Lower lobe of right lung (tissue), 2 donors: ENCODE data around the gene TBX4. TPM values are rescaled to one million over a fixed set of nuclear protein-coding genes. Genes with fewer than 3 reads are reported as not detected.

Experiments used
- ATAC-seq, 2 donors: fragments of 200-7000 bp; cut with Tn5 transposase; one replicate each; pipeline ENCODE4 v1.9.1; 2020 to 2022; ENCODE audit warnings: mild to moderate bottlenecking in 2 of 2, moderate library complexity in 2 of 2
- DNase-seq: peaks from one replicate; pipeline ENCODE4 v3.0.0-alpha.2; 2020
- H3K27ac ChIP-seq: fragments of 200-600 bp; one replicate; pipeline ENCODE4 v1.8.0; 2022
- H3K27me3 ChIP-seq: fragments of 200-600 bp; one replicate; pipeline ENCODE4 v1.8.0; 2022; ENCODE audit warnings: low read depth
- H3K36me3 ChIP-seq: fragments of 200-600 bp; one replicate; pipeline ENCODE4 v1.8.0; 2022; ENCODE audit warnings: mild to moderate bottlenecking
- H3K4me1 ChIP-seq: fragments of 200-600 bp; one replicate; pipeline ENCODE4 v1.8.0; 2022
- H3K4me3 ChIP-seq: fragments of 200-600 bp; one replicate; pipeline ENCODE4 v1.8.0; 2022; ENCODE audit warnings: mild to moderate bottlenecking
- H3K9me3 ChIP-seq: fragments of 200-600 bp; one replicate; pipeline ENCODE4 v1.8.0; 2022
- CTCF ChIP-seq: fragments of 200-600 bp; IDR thresholded peaks from one replicate; pipeline ENCODE4 v1.8.0; 2022; ENCODE audit warnings: antibody characterized with exemption, mild to moderate bottlenecking
- intact Hi-C: fragments of 100-400 bp; cut with DNase I; formaldehyde crosslinking; loops from one replicate; pipeline ENCODE4 v1.11.0; 2022
- long read RNA-seq: library from polyadenylated mRNA; unstranded; transcript quantifications from one replicate; pipeline ENCODE4 v2.0.0, GENCODE V29; 2021
- total RNA-seq: library from RNA; stranded (reverse); fragmentation: NEBNext Ultra II Directional; extraction: Animal tissue kit (Norgen Biotek cat#: 25700); gene quantifications from one replicate; pipeline ENCODE4 v1.2.1, GENCODE V29; 2021
- donor health status: DM: no; HTN: yes; CAD: no; lungs with severe emphysema.

The TBX4 gene
- total RNA-seq = 22.3 TPM
- long read RNA-seq, partial matches to known transcripts = 25 of 38 reads
- long read RNA-seq, other reads (novel, unspliced or antisense) = 6 of 38 reads

GRCh38 chr17:61452301-61453290 is at the start of gene TBX4:
TSS of gene TBX4 (plus strand) at chr17:61452422. CDS start at chr17:61456491, 4,069 bp downstream.
- Histone ChIP-seq H3K36me3 (no peaks in the 10 kb centered on the region), H3K4me3 (peak within 1 kb of the TSS; percentile 53), H3K9me3 (no peaks in the 10 kb centered on the region), H3K27me3 (peaks cover 74% of the 10 kb centered on the region), H3K27ac (peak within 1 kb of the TSS; percentile 84), H3K4me1 (peaks cover 35% of the 10 kb centered on the region)
- no peak for DNase-seq
- no peak for TF ChIP-seq CTCF
- peak; percentile 63 to 75 for ATAC-seq
- intact Hi-C loops = no loop called here

GRCh38 chr17:61402978-61403800 is 49.0 kb upstream of the TBX4 start:
- peaks cover 33% of the 10 kb centered on the region for H3K36me3 ChIP-seq
- peak overlapping the region; percentile 89 for H3K27ac ChIP-seq
- H3K4me1 ChIP-seq = peaks cover 47% of the 10 kb centered on the region
- H3K4me3 ChIP-seq = peak overlapping the region; percentile 67
- intact Hi-C loops = no loop called here
- TF ChIP-seq CTCF = no peak
- H3K27me3 ChIP-seq = peaks cover 91% of the 10 kb centered on the region
- H3K9me3 ChIP-seq = no peaks in the 10 kb centered on the region
- ATAC-seq (no peak), DNase-seq (peak; percentile 46)

GRCh38 chr17:61403801-61404662 is 48.2 kb upstream of the TBX4 start:
- Histone ChIP-seq H3K4me1 (peaks cover 50% of the 10 kb centered on the region), H3K4me3 (peak overlapping the region; percentile 67), H3K36me3 (peaks cover 36% of the 10 kb centered on the region), H3K27me3 (peaks cover 92% of the 10 kb centered on the region), H3K9me3 (no peaks in the 10 kb centered on the region), H3K27ac (peak overlapping the region; percentile 89)
- intact Hi-C loops = no loop called here
- no peak for TF ChIP-seq CTCF
- DNase-seq (peak; percentile 49), ATAC-seq (no peak)

GRCh38 chr17:61404663-61404912 is 47.6 kb upstream of the TBX4 start:
- intact Hi-C loops = no loop called here
- peak overlapping the region; percentile 67 for H3K4me3 ChIP-seq
- no peaks in the 10 kb centered on the region for H3K9me3 ChIP-seq
- peaks cover 89% of the 10 kb centered on the region for H3K27me3 ChIP-seq
- H3K36me3 ChIP-seq = peaks cover 36% of the 10 kb centered on the region
- peaks cover 47% of the 10 kb centered on the region for H3K4me1 ChIP-seq
- peak overlapping the region; percentile 89 for H3K27ac ChIP-seq
- ATAC-seq (no peak), DNase-seq (peak; percentile 45)
- TF ChIP-seq CTCF = no peak
